HCT116 (cell line): Measurements from ENCODE around the gene TMEM89. TPM values are rescaled to one million over a fixed set of nuclear protein-coding genes. Genes with fewer than 3 reads are reported as not detected.

ENCODE experiments used
- ATAC-seq: fragments of 200-7000 bp; cut with Tn5 transposase; 2 replicates; pipeline ENCODE4 v1.9.1; 2020; ENCODE audit warnings: mild to moderate bottlenecking, moderate library complexity
- BruUV-seq: library from RNA; stranded (reverse); fragments of 400-500 nt; replicated peaks from 2 replicates; lab custom pipeline; 2021; lab: Mats Ljungman, UMichigan
- CTCF ChIA-PET: fragments of 300-600 bp; sonication (Branson Sonifier 250); formaldehyde crosslinking; loops from one replicate; lab custom pipeline; 2021; ENCODE audit warnings: antibody characterized with exemption; lab: Charles Lee
- POLR2A ChIA-PET: fragments of 300-600, 350-600 bp; sonication (Branson Sonifier 250); formaldehyde crosslinking; loops from one replicate; lab custom pipeline; 2021; ENCODE audit warnings: antibody characterized with exemption; lab: Charles Lee
- RAD21 ChIA-PET, 2 experiments: fragments of 300-600 bp; sonication (Branson Sonifier 250); formaldehyde crosslinking; loops; one replicate each; lab custom pipeline; 2023; ENCODE audit warnings: low total read pairs in 2 of 2; ENCODE audit not compliant: uncharacterized antibody in 2 of 2, unreplicated experiment in 2 of 2, low non-redundant PET in 1 of 2; lab: Charles Lee
- DNase-seq: peaks from one replicate; pipeline ENCODE4 v3.0.0-alpha.2; 2010; ENCODE audit warnings: low read depth, low spot score
- H2AFZ ChIP-seq: fragments of 200-600 bp; shearing (Covaris generic), sonication (generic); 2 replicates; pipeline ENCODE4 v1.6.1; 2017; ENCODE audit warnings: low read depth, mixed run types, mixed read lengths, antibody characterized with exemption, low read length; ENCODE audit not compliant: poor library complexity, severe bottlenecking
- H3K27ac ChIP-seq: 2 replicates; pipeline ENCODE4 v1.5.1; 2012; ENCODE audit warnings: low read depth, low read length
- H3K27me3 ChIP-seq: fragments of 200-600 bp; sonication (generic); 2 replicates; pipeline ENCODE4 v1.6.1; 2016; ENCODE audit warnings: mixed run types, low read length, mixed read lengths; ENCODE audit not compliant: insufficient read depth
- H3K36me3 ChIP-seq, 2 experiments: fragments of 200-500 bp in 1 of 2; fragments of 200-600 bp in 1 of 2; sonication (Bioruptor generic) in 1 of 2; sonication (generic) in 1 of 2; 2 replicates each; pipeline versions ENCODE4 v1.5.1 to v1.6.1; 2014 to 2016; ENCODE audit warnings: low read length in 2 of 2, inconsistent platforms in 1 of 2, mixed read lengths in 1 of 2, mixed run types in 1 of 2; ENCODE audit not compliant: insufficient read depth in 2 of 2, control insufficient read depth in 1 of 2
- H3K4me1 ChIP-seq, 2 experiments: fragments of 200-600 bp in 1 of 2; sonication (generic) in 1 of 2; 2 replicates each; pipeline versions ENCODE4 v1.5.1 to v1.6.1; 2012 to 2017; ENCODE audit warnings: low read length in 2 of 2, inconsistent platforms in 1 of 2, mild to moderate bottlenecking in 1 of 2, mixed read lengths in 1 of 2, mixed run types in 1 of 2, moderate library complexity in 1 of 2; ENCODE audit not compliant: insufficient read depth in 2 of 2, control insufficient read depth in 1 of 2
- H3K4me2 ChIP-seq: fragments of 200-600 bp; sonication (generic); 2 replicates; pipeline ENCODE4 v1.6.1; 2017; ENCODE audit warnings: mixed run types, low read length, mixed read lengths
- H3K4me3 ChIP-seq, 2 experiments: fragments of 200-600 bp in 1 of 2; sonication (generic) in 1 of 2; replicated peaks in 1 of 2; 2 replicates each; pipeline ENCODE4 v1.5.1; 2011 to 2016; ENCODE audit warnings: low read length in 2 of 2, control low read depth in 1 of 2, low read depth in 1 of 2, mild to moderate bottlenecking in 1 of 2, mixed read lengths in 1 of 2, mixed run types in 1 of 2
- H3K79me2 ChIP-seq: fragments of 200-600 bp; sonication (generic); 2 replicates; pipeline ENCODE4 v1.6.1; 2017; ENCODE audit warnings: mild to moderate bottlenecking, mixed run types, low read length, moderate library complexity, mixed read lengths; ENCODE audit not compliant: insufficient read depth
- H3K9ac ChIP-seq: fragments of 200-600 bp; sonication (generic); 2 replicates; pipeline ENCODE4 v1.6.1; 2016; ENCODE audit warnings: low read length, mixed read lengths
- H3K9me2 ChIP-seq: fragments of 200-600 bp; sonication (generic), shearing (Covaris generic); 2 replicates; pipeline ENCODE4 v1.6.1; 2017; ENCODE audit warnings: mixed run types, mild to moderate bottlenecking, moderate library complexity; ENCODE audit not compliant: insufficient read depth
- H3K9me3 ChIP-seq, 2 experiments: fragments of 200-500 bp in 1 of 2; fragments of 200-600 bp in 1 of 2; sonication (Bioruptor generic) in 1 of 2; sonication (generic) in 1 of 2; 2 replicates each; pipeline ENCODE4 v1.6.1; 2014 to 2017; ENCODE audit warnings: low read length in 2 of 2, mixed read lengths in 2 of 2, inconsistent platforms in 1 of 2, low read depth in 1 of 2, mild to moderate bottlenecking in 1 of 2, mixed run types in 1 of 2, moderate library complexity in 1 of 2; ENCODE audit not compliant: control insufficient read depth in 1 of 2, insufficient read depth in 1 of 2
- H4K20me1 ChIP-seq: fragments of 200-600 bp; sonication (generic), shearing (Covaris generic); 2 replicates; pipeline ENCODE4 v1.6.1; 2017; ENCODE audit warnings: mixed run types, mild to moderate bottlenecking, moderate library complexity; ENCODE audit not compliant: insufficient read depth
- CEBPB ChIP-seq: IDR thresholded peaks from 2 replicates; pipeline ENCODE4 v1.6.1; 2012; ENCODE audit warnings: low read depth
- EGR1 ChIP-seq: IDR thresholded peaks from 2 replicates; pipeline ENCODE4 v1.6.1; 2012; ENCODE audit warnings: low read depth
- ELF1 ChIP-seq: IDR thresholded peaks from 2 replicates; pipeline ENCODE4 v1.6.1; 2012; ENCODE audit warnings: low read depth, borderline replicate concordance
- EZH2 ChIP-seq: fragments of 200-600 bp; sonication (generic); IDR thresholded peaks from 2 replicates; pipeline ENCODE4 v1.6.1; 2017; ENCODE audit warnings: antibody characterized with exemption, mixed run types
- FOSL1 ChIP-seq: IDR thresholded peaks from 2 replicates; pipeline ENCODE4 v1.6.1; 2012; ENCODE audit warnings: low read depth
- JUND ChIP-seq: IDR thresholded peaks from 2 replicates; pipeline ENCODE4 v1.6.1; 2012
- POLR2A ChIP-seq: IDR thresholded peaks from 2 replicates; pipeline ENCODE4 v1.7.0; 2011; ENCODE audit warnings: borderline replicate concordance; ENCODE audit not compliant: insufficient read depth, insufficient read length; ENCODE audit errors: extremely low read depth
- RAD21 ChIP-seq: IDR thresholded peaks from 2 replicates; pipeline ENCODE4 v1.6.1; 2012; ENCODE audit warnings: low read depth, mild to moderate bottlenecking
- SRF ChIP-seq: IDR thresholded peaks from 2 replicates; pipeline ENCODE4 v1.6.1; 2012; ENCODE audit warnings: low read depth
- YY1 ChIP-seq: IDR thresholded peaks from 2 replicates; pipeline ENCODE4 v1.6.1; 2011; ENCODE audit warnings: low read length, low read depth, moderate library complexity, mild to moderate bottlenecking; ENCODE audit not compliant: insufficient replicate concordance; ENCODE audit errors: extremely low read depth
- ZFX ChIP-seq: fragments of 450-650 bp; IDR thresholded peaks from 2 replicates; pipeline ENCODE4 v1.6.1; 2017
- ZNF274 ChIP-seq: fragments of 200-500 bp; sonication (Bioruptor generic); IDR thresholded peaks from 2 replicates; pipeline ENCODE4 v1.6.1; 2014; ENCODE audit warnings: mild to moderate bottlenecking, low read depth, low read length, inconsistent platforms
- intact Hi-C: fragments of 100-400 bp; cut with micrococcal nuclease; formaldehyde crosslinking; loops from 2 replicates; pipeline ENCODE4 v1.10.0; 2022
- total RNA-seq: library from RNA; stranded (reverse); gene quantifications from one replicate; pipeline ENCODE4 v1.2.1, GENCODE V29; 2021; ENCODE audit not compliant: unreplicated experiment
- TF ChIP-seq, protein P1 (sequence below): IDR thresholded peaks from 2 replicates; pipeline ENCODE4 v1.6.1; 2011; ENCODE audit warnings: mild to moderate bottlenecking, low read length, moderate library complexity; ENCODE audit not compliant: insufficient replicate concordance; ENCODE audit errors: extremely low read depth
- TF ChIP-seq, protein P2 (sequence below): IDR thresholded peaks from 2 replicates; pipeline ENCODE4 v1.6.1; 2012; ENCODE audit warnings: low read depth
- TF ChIP-seq, protein P3 (sequence below): IDR thresholded peaks from 2 replicates; pipeline ENCODE4 v1.6.1; 2012

TMEM89 gene
- total RNA-seq, 1 experiment from 2014 or later, result 0.49 TPM

DNA sequence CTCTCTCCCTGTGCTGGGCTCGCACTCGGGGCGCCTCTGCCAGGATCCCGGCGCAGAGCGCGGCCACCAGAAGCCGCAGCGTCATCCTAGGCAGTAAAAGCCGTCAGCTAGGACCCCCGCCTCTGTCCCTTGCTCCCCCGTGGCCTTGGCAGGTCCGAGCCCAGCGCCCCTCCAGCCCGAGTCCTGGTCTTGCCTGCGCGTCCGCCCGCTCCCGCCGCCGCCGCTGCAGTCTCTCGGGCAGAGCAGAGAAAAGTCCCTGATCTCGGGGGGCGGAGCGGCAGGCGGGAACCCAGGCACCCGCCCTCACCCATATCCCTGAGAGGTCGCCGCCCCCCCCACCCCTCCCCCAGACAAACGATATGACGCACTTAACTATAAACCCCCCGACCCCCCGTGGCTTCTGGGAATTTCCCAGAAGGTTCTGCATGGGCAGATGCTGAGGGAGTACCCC lies 26.5 kb downstream of the TMEM89 start, which contains the start of gene COL7A1:
TSS of gene COL7A1 (minus strand) at position 255 of the 451 bp plus-strand sequence. CDS start at position 85, 170 bp downstream.
- RAD21 ChIA-PET, result no interaction called here
- DNase-seq (no peak), ATAC-seq (no peak)
- Histone ChIP-seq H3K9ac (no peak within 1 kb of the TSS), H3K36me3 (peaks cover 5 to 22% of the 10 kb centered on the region in 2 experiments), H3K27me3 (no peaks in the 10 kb centered on the region), H3K9me3 (no peaks in the 10 kb centered on the region), H3K4me1 (peaks cover 11 to 21% of the 10 kb centered on the region in 2 experiments), H4K20me1 (no peaks in the 10 kb centered on the region), H2AFZ (no peak within 1 kb of the TSS), H3K27ac (peak within 1 kb of the TSS; percentile 31), H3K4me3 (no peak within 1 kb of the TSS; a peak in 1 of 4 replicates), H3K9me2 (no peaks in the 10 kb centered on the region), H3K4me2 (peak within 1 kb of the TSS; percentile 65), H3K79me2 (no peaks in the 10 kb centered on the region)
- POLR2A ChIA-PET, result no interaction called here
- intact Hi-C loops, result no loop called here
- CTCF ChIA-PET, result no interaction called here
- TF ChIP-seq JUND (no peak), EGR1 (no peak), CEBPB (no peak), POLR2A (no peak), FOSL1 (no peak), YY1 (no peak), ELF1 (no peak), SRF (no peak), RAD21 (no peak), ZNF274 (no peak), ZFX (no peak), EZH2 (no peak)
- TF ChIP-seq, protein P1, sequence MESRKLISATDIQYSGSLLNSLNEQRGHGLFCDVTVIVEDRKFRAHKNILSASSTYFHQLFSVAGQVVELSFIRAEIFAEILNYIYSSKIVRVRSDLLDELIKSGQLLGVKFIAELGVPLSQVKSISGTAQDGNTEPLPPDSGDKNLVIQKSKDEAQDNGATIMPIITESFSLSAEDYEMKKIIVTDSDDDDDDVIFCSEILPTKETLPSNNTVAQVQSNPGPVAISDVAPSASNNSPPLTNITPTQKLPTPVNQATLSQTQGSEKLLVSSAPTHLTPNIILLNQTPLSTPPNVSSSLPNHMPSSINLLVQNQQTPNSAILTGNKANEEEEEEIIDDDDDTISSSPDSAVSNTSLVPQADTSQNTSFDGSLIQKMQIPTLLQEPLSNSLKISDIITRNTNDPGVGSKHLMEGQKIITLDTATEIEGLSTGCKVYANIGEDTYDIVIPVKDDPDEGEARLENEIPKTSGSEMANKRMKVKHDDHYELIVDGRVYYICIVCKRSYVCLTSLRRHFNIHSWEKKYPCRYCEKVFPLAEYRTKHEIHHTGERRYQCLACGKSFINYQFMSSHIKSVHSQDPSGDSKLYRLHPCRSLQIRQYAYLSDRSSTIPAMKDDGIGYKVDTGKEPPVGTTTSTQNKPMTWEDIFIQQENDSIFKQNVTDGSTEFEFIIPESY, result no peak
- TF ChIP-seq, protein P2, sequence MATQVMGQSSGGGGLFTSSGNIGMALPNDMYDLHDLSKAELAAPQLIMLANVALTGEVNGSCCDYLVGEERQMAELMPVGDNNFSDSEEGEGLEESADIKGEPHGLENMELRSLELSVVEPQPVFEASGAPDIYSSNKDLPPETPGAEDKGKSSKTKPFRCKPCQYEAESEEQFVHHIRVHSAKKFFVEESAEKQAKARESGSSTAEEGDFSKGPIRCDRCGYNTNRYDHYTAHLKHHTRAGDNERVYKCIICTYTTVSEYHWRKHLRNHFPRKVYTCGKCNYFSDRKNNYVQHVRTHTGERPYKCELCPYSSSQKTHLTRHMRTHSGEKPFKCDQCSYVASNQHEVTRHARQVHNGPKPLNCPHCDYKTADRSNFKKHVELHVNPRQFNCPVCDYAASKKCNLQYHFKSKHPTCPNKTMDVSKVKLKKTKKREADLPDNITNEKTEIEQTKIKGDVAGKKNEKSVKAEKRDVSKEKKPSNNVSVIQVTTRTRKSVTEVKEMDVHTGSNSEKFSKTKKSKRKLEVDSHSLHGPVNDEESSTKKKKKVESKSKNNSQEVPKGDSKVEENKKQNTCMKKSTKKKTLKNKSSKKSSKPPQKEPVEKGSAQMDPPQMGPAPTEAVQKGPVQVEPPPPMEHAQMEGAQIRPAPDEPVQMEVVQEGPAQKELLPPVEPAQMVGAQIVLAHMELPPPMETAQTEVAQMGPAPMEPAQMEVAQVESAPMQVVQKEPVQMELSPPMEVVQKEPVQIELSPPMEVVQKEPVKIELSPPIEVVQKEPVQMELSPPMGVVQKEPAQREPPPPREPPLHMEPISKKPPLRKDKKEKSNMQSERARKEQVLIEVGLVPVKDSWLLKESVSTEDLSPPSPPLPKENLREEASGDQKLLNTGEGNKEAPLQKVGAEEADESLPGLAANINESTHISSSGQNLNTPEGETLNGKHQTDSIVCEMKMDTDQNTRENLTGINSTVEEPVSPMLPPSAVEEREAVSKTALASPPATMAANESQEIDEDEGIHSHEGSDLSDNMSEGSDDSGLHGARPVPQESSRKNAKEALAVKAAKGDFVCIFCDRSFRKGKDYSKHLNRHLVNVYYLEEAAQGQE, result no peak
- TF ChIP-seq, protein P3, sequence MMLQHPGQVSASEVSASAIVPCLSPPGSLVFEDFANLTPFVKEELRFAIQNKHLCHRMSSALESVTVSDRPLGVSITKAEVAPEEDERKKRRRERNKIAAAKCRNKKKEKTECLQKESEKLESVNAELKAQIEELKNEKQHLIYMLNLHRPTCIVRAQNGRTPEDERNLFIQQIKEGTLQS, result no peak
- no TSS peak for BruUV-seq
